GM18517 (cell line): ENCODE measurements around the gene CDKN2D.
"Not testable (repeated sequence)": the region's sequence is repeated elsewhere in the genome, so short reads cannot be mapped to it uniquely, and the experiment has no call there.

Source experiments
- ATAC-seq: cut with Tn5 transposase; IDR thresholded peaks from one replicate; pipeline ENCODE4 v1.9.1; 2021; ENCODE audit warnings: mild to moderate bottlenecking, moderate library complexity; ENCODE audit not compliant: unreplicated experiment

CDKN2D gene

DNA sequence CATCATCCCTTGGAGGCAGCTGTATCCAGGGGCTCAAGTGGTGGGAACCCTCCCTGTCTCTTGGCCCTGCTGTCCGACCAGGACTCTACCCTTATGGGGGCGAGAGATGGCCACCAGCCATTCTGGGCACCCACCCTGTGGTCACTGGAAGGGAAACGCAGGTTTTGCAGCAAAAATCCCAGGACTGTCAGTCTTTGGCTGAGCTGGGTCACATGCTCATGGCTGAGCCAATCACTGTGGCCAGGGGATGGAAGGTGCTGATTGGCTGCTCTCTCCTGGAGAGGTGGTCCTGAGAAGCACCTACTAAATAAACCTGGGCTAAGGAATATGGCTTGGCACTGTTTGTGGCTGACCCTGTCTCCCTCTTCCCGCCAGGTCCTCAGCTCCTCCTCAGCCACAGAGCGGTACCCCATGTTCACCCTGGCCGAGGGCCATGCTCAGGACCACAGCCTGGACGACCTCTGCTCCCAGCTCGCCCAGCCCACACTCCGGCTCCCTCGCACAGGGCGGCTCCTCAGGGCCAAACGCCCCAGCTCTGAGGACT, 16.2 kb downstream of the CDKN2D start:
- no peak for ATAC-seq

DNA sequence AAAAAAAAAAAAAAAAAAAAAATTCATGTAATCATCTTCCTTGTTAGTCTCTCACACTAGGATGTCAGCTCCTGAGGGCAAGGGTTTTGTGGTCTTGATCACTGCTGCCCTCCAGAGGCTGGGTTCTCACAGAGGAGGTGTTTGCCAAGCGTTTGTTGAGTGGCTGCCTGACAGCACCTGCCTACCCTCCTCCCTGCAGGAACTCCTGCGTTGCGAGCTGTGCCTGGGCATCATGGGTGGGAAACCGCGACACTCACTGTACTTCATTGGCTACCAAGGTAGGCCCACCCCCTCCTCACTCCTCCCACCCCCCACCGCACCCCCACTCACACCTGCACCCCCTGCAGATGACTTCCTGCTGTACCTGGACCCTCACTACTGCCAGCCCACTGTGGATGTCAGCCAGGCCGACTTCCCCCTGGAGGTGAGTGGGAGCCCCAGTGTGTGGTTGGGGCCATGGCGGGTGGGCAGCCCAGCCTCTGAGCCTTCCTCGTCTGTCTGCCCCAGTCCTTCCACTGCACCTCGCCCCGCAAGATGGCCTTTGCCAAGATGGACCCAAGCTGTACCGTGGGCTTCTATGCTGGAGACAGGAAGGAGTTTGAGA, 17.0 kb downstream of the CDKN2D start:
- ATAC-seq, result no peak

GRCh38 chr19:10551006-10551405, 17.8 kb downstream of the CDKN2D start:
- not testable (repeated sequence) for ATAC-seq

- no peak for ATAC-seq
Measured at GRCh38 chr19:10550336-10550735, 18.4 kb downstream of the CDKN2D start.

DNA sequence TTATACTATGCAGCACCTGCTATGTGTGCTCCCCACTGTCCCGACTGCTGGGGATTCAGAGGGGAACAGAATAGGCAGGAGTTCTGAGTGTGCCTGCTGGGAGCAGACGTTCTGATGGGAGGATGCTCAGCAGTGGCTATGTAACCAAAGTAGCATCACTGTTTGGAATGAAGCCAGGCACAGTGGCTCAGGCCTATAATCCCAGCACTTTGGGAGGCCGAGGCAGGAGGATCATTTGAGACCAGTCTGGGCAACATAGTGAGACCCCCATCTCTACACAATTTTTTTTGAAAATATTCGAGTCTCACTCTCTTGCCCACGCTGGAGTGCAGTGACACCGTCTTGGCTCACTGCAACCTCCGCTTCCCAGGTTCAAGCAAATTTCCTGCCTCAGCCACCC, 19.0 kb downstream of the CDKN2D start:
- ATAC-seq, result no peak

GRCh38 chr19:10548746-10549276, 20.0 kb downstream of the CDKN2D start:
- no peak for ATAC-seq

GRCh38 chr19:10546817-10547216, 22.0 kb downstream of the CDKN2D start:
- no peak for ATAC-seq

DNA sequence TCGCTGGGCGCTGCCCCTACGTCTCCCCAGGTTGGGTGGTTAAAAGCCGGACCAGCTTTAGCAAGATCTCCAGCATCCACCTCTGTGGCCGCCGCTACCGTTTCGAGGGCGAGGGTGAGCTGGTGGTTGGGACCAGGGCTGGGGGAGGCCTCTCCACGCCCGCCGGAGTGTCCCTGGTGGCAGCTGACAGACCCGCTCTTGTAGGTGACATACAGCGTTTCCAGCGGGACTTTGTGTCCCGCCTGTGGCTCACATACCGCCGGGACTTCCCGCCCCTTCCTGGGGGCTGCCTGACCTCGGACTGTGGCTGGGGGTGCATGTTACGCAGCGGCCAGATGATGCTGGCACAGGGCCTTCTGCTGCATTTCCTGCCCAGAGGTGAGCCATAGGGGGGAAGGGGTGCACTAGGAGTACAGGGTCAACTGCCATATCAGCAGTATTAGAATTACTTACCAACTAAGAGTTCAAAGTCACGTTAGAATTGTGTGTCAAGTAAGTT, 24.0 kb downstream of the CDKN2D start:
- no peak for ATAC-seq

GRCh38 chr19:10544242-10544752, 24.5 kb downstream of the CDKN2D start:
- no peak for ATAC-seq

DNA sequence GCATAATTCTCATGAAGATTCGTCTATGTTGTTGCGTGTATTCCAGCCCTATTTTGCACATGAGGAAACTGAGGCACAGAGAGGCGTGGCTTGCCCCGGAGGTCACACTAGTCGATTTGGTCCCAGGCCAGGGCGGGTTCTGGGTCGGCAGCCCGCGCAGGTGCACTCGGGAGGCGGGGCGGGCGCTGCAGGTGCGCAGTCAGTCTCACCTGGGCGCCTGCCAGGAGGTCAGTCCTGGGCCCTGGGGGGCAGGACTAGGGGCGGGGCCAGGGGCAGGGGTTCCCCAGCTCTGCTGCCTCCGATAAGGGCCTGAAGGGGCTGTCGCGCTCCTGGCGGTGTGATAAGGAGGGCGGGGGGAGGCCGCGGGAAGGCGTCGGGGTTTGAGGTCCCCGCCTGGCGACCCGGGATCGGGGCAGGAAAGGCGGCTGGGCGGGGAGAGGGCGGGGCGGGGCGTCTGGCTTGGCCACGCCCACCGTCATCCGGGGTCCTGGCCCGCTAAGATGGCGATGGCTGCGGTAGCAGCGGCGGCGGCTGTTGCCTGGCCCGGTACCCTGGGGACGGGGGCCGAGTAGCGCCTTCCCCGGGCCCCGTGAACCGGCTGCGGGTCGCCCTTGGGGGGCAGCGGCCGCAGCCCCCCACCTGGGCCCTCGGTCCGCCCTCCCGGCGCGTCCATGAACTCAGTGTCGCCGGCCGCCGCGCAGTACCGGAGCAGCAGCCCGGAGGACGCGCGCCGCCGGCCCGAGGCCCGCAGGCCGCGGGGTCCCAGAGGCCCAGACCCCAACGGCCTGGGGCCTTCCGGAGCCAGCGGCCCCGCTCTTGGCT, 25.1 kb downstream of the CDKN2D start, which contains the start of gene ATG4D:
TSS of gene ATG4D (plus strand) at position 485 of the 822 bp plus-strand sequence. CDS start at position 672, 187 bp downstream.
- no peak for ATAC-seq

- no peak for ATAC-seq
Measured at GRCh38 chr19:10543059-10543419, 25.7 kb downstream of the CDKN2D start.

DNA sequence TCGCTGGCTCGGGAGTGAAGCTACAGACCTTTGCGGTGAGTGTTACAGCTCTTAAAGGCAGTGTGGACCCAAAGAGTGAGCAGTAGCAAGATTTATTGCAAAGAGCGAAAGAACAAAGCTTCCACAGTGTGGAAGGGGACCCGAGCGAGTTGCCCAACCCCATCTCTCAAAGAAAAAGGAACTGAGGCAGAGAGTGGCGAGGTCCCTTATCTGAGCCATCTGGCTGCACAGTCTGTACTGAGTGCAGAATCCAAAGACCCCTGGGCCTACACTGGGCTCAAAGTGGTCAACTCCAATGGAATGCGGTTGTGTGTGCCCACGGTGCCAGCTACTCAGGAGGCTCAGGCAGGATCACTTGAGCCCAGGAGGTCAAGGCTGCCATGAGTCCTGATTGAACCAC, 29.8 kb downstream of the CDKN2D start:
- not testable (repeated sequence) for ATAC-seq

DNA sequence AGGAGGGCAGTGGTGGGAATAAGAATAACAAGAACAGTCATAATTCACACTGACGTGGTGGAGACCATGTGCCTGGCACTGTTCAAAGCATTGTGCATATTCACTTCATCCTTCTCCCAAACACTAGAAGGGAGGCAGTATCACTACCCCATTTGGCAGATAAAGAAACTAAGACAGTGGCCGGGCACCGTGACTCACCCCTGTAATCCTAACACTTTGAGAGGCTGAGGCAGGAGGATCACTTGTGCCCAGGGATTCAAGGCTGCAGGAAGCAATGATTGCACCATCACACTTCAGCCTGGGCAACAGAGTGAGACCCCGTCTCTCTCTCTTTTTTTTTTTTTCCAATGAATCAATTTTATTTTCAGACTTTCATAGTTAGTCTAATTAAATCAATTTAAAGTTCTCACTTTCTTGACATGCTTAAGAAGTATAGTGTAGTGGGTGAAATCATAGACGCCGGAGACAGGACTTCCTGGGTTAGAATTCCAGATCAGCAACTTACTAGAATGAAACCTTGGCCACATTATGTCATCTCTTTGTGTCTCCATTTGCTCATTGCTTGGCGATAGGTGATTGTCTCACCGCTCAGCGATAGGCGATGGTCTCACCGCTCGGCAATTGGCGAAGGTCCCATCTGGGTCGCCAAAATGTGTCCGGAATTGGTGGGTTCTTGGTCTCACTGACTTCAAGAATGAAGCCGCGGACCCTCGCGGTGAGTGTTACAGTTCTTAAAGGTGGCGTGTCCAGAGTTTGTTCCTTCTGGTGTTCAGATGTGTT, 30.4 kb downstream of the CDKN2D start:
- ATAC-seq, result no peak

GRCh38 chr19:10537668-10538067, 31.1 kb downstream of the CDKN2D start:
- no peak for ATAC-seq

DNA sequence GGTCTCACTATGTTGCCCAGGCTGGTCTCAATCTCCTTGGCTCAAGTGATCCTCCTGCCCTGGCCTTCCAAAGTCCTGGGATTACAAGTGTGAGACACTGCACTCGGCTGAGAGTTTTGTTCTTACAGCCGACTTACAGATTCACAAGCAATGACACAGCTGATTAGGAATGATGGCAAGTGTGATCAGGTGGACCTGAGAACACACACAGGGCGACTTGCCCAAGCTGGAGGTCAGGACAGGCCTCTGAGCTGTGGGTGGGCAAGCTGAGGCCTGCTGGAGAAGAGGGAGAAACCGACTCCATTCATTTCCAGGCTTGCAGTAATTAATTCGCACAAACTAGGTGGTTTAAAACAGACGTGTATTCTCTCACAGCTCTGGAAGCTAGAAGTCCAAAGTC, 33.2 kb downstream of the CDKN2D start:
- ATAC-seq, result no peak

- ATAC-seq, result no peak
Measured at GRCh38 chr19:10533646-10534386, 35.0 kb downstream of the CDKN2D start.

- ATAC-seq, result no peak
Measured at GRCh38 chr19:10532457-10532856, 36.3 kb downstream of the CDKN2D start.

DNA sequence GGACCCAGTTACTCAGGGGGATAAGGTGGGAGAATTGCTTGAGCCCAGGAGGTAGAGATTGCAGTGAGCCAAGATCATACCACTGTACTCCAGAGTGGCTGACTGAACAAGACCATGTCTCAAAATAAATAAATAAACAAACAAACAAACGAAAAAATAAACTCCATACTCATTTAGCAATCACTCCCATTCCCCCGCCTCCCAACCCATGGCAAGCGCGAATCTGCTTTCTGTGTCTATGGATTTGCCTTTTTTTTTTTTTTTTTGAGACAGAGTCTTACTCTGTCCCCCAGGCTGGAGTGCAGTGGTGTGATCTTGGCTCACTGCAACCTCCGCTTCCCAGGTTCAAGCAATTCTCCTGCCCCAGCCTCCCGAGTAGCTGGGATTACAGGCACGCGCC, 41.9 kb downstream of the CDKN2D start:
- not testable (repeated sequence) for ATAC-seq

- ATAC-seq, result no peak
Measured at GRCh38 chr19:10525636-10526035, 43.1 kb downstream of the CDKN2D start.

GRCh38 chr19:10523135-10523636, 45.6 kb downstream of the CDKN2D start:
- no peak for ATAC-seq
